Measurements from ENCODE around the gene CCZ1. TPM values are rescaled to one million over a fixed set of nuclear protein-coding genes. Genes with fewer than 3 reads are reported as not detected.
A peak's percentile ranks its signal among the peaks of the same experiment; 100 is the strongest.
"Not testable (repeated sequence)": the region's sequence is repeated elsewhere in the genome, so short reads cannot be mapped to it uniquely, and the experiment has no call there.

Gene CCZ1
- 10 to 100 TPM; 35.4 to 55.3 (median 47.3) TPM for total RNA-seq

- peak; percentile 85 for ATAC-seq (ENCODE audit: low FRiP score)
- DNase-seq (ENCODE audit: low spot score): not testable (repeated sequence)
Measured at GRCh38 chr7:5898480-5899224, at the start of gene CCZ1. Gene CCZ1, plus strand, starts transcription at chr7:5898733. Its CDS starts 67 bp downstream, at chr7:5898800.

- TF ChIP-seq CTCF (IDR thresholded peaks at IDR 0.05): no peak
- ATAC-seq (ENCODE audit: low FRiP score) (no peak), DNase-seq (ENCODE audit: low spot score) (no peak)
Measured at GRCh38 chr7:5850944-5851343, 47.6 kb upstream of the CCZ1 start.

- ATAC-seq (ENCODE audit: low FRiP score) (no peak), DNase-seq (ENCODE audit: low spot score) (no peak)
- TF ChIP-seq CTCF (IDR thresholded peaks at IDR 0.05): no peak
Measured at GRCh38 chr7:5854738-5855137, 43.8 kb upstream of the CCZ1 start.

GRCh38 chr7:5857041-5857575 is 41.4 kb upstream of the CCZ1 start:
- not testable (repeated sequence) for ATAC-seq (ENCODE audit: low FRiP score); DNase-seq (ENCODE audit: low spot score)

GRCh38 chr7:5858494-5858893 is 40.0 kb upstream of the CCZ1 start:
- not testable (repeated sequence) for ATAC-seq (ENCODE audit: low FRiP score); DNase-seq (ENCODE audit: low spot score)

- ATAC-seq (ENCODE audit: low FRiP score): not testable (repeated sequence)
Measured at GRCh38 chr7:5861281-5861680, 37.3 kb upstream of the CCZ1 start.

GRCh38 chr7:5862753-5863366 is 35.7 kb upstream of the CCZ1 start:
- DNase-seq (ENCODE audit: low spot score); ATAC-seq (ENCODE audit: low FRiP score): not testable (repeated sequence)

More at GRCh38 chr7:5861281-5861680, 37.3 kb upstream of the CCZ1 start:
- not testable (repeated sequence) for DNase-seq (ENCODE audit: low spot score)

GRCh38 chr7:5865279-5865931 is 33.1 kb upstream of the CCZ1 start:
- ATAC-seq (ENCODE audit: low FRiP score); DNase-seq (ENCODE audit: low spot score): not testable (repeated sequence)

- DNase-seq (ENCODE audit: low spot score): no peak
- no peak for ATAC-seq (ENCODE audit: low FRiP score)
- no peak for TF ChIP-seq CTCF (IDR thresholded peaks at IDR 0.05)
Measured at GRCh38 chr7:5867060-5867459, 31.5 kb upstream of the CCZ1 start.

GRCh38 chr7:5868928-5869341 is 29.6 kb upstream of the CCZ1 start:
- not testable (repeated sequence) for DNase-seq (ENCODE audit: low spot score); ATAC-seq (ENCODE audit: low FRiP score)
